Pancreas (tissue), 10 donors: ENCODE results near the gene FRMD4A. TPM values are rescaled to one million over a fixed set of nuclear protein-coding genes. Genes with fewer than 3 reads are reported as not detected.
A peak's percentile ranks its signal among the peaks of the same experiment; 100 is the strongest.

ENCODE experiments used
- ATAC-seq, 4 donors: fragments of 200-7000 bp; cut with Tn5 transposase; one replicate each; pipeline versions ENCODE4 v1.8.0 to v1.9.1; 2020; ENCODE audit warnings: mild to moderate bottlenecking in 4 of 4, moderate library complexity in 4 of 4
- DNase-seq, 6 donors: peaks; one replicate each; pipeline ENCODE4 v3.0.0-alpha.2; 2020
- FAIRE-seq: peaks from 2 replicates; lab custom pipeline; 2012; peaks lifted over from hg19 to GRCh38; lab: Jason Lieb, UNC
- H3K27ac ChIP-seq, 4 donors: fragments of 200-600 bp; sonication (generic); 1 replicate in 3 of 4; 2 replicates in 1 of 4; pipeline versions ENCODE4 v1.5.0 to v1.8.0; 2020
- H3K27me3 ChIP-seq, 4 donors: fragments of 200-600 bp; one replicate each; pipeline ENCODE4 v1.8.0; 2021
- H3K36me3 ChIP-seq, 3 donors: fragments of 200-600 bp; sonication (generic) in 1 of 3; one replicate each; pipeline versions ENCODE4 v1.5.0 to v1.8.0; 2020 to 2021
- H3K4me1 ChIP-seq, 3 donors: fragments of 200-600 bp; one replicate each; pipeline ENCODE4 v1.8.0; 2021
- H3K4me3 ChIP-seq, 4 donors: fragments of 200-600 bp; sonication (generic) in 2 of 4; one replicate each; pipeline versions ENCODE4 v1.5.0 to v1.8.0; 2020 to 2021
- H3K9me3 ChIP-seq, 4 donors: fragments of 200-600 bp; one replicate each; pipeline ENCODE4 v1.8.0; 2021
- CTCF ChIP-seq, 4 donors: fragments of 200-600 bp; sonication (generic) in 3 of 4; IDR thresholded peaks; one replicate each; pipeline versions ENCODE4 v1.5.0 to v1.8.0; 2021; ENCODE audit warnings: antibody characterized with exemption in 4 of 4
- WGBS, 2 donors: extraction: QIAGEN DNeasy Blood & Tissue Kit; methylation state at CpG; one replicate each; pipeline ENCODE4 v1.1.7; 2013; 5-methylcytosine and 5-hydroxymethylcytosine counted together
- intact Hi-C, 3 donors: fragments of 100-400 bp; cut with DNase I; formaldehyde crosslinking; loops; one replicate each; pipeline versions ENCODE4 v1.11.1 to v1.14.2; 2022
- polyA plus RNA-seq, 2 donors: library from polyadenylated mRNA; stranded (reverse); fragments of 200-250 nt; gene quantifications; one replicate each; pipeline ENCODE4 v1.2.3, GENCODE V29; 2013
- total RNA-seq, 6 donors: library from RNA; stranded (reverse); fragmentation: NEBNext Ultra II Directional in 4 of 6; extraction: Animal tissue kit (Norgen Biotek cat#: 25700) in 4 of 6; gene quantifications; one replicate each; pipeline versions ENCODE4 v1.2.1 to v1.2.4, GENCODE V29; 2021 to 2023
- donor health status: healthy with polysubstance abuse.
- donor health status: DM: no; HTN: no; CAD: no; lungs with moderate emphysema.
- donor health status: DM: no; HTN: no; CAD: no.
- donor health status: control.
- donor health status: control.
- donor health status: Bipolar disorder and iron deficiency.
- donor health status: DM: yes; HTN: yes; CAD: no.
- donor health status: DM: no; HTN: no; CAD: no.
- donor health status: DM: no; HTN: no; CAD: no.
- donor health status: DM: yes; HTN: yes; CAD: no.

Gene FRMD4A
- total and polyA plus RNA-seq, 8 donors: 13.5 to 27.5 (median 18.7) TPM

- intact Hi-C loops: loop anchor here in 1 of 3 donors (10.0 kb wide), 1 partner anchor 132 kb away; no protein-coding TSS in a partner anchor
- DNase-seq: no peak
- no peak overlapping the region for H3K4me3 ChIP-seq
- TF ChIP-seq CTCF (IDR thresholded peaks at IDR 0.05): no peak
- 92 to 97% methylated on average over 8 of the region's 8 CpGs for WGBS, 2 donors
- no peaks in the 10 kb centered on the region for H3K4me1 ChIP-seq
- FAIRE-seq: no peak
- no peaks in the 10 kb centered on the region for H3K9me3 ChIP-seq
- H3K36me3 ChIP-seq: no peaks in the 10 kb centered on the region
- no peak overlapping the region for H3K27ac ChIP-seq
- no peaks in the 10 kb centered on the region for H3K27me3 ChIP-seq
- ATAC-seq: no peak
These were observed 4.1 kb downstream of the FRMD4A start for GRCh38 chr10:14326581-14326980.

GRCh38 chr10:14325325-14325955 lies 5.3 kb downstream of the FRMD4A start:
- FAIRE-seq (no peak), DNase-seq (peak in 5 of 6 donors; percentile 30 to 84 (median 76)), ATAC-seq (peak in 2 of 4 donors; percentile 52 to 71)
- no peaks in the 10 kb centered on the region for H3K27me3 ChIP-seq
- no peaks in the 10 kb centered on the region for H3K36me3 ChIP-seq
- H3K4me1 ChIP-seq: no peaks in the 10 kb centered on the region
- no peaks in the 10 kb centered on the region for H3K9me3 ChIP-seq
- peak; percentile 16 to 56 (median 42) for TF ChIP-seq CTCF (IDR thresholded peaks at IDR 0.05)
- no peak overlapping the region for H3K27ac ChIP-seq
- 35 to 54% methylated on average over 4 of the region's 4 CpGs for WGBS, 2 donors
- no peak overlapping the region for H3K4me3 ChIP-seq
- intact Hi-C loops: loop anchor here in 1 of 3 donors (10.0 kb wide), 1 partner anchor 131 kb away; no protein-coding TSS in a partner anchor

- DNase-seq (no peak), ATAC-seq (no peak), FAIRE-seq (no peak)
- no peaks in the 10 kb centered on the region for H3K9me3 ChIP-seq
- no peaks in the 10 kb centered on the region for H3K36me3 ChIP-seq
- H3K4me1 ChIP-seq: no peaks in the 10 kb centered on the region
- H3K27me3 ChIP-seq: no peaks in the 10 kb centered on the region
- no peak overlapping the region for H3K27ac ChIP-seq
- H3K4me3 ChIP-seq: no peak overlapping the region
- WGBS, 2 donors: 74% methylated on average over 5 of the region's 5 CpGs
- intact Hi-C loops: loop anchor here in 1 of 3 donors (10.0 kb wide), 1 partner anchor 128 kb away; no protein-coding TSS in a partner anchor
- TF ChIP-seq CTCF (IDR thresholded peaks at IDR 0.05): no peak
These were observed 8.1 kb downstream of the FRMD4A start for GRCh38 chr10:14322526-14323188.

GRCh38 chr10:14318007-14318406 lies 12.7 kb downstream of the FRMD4A start:
- Histone ChIP-seq H3K4me3 (no peak overlapping the region), H3K4me1 (no peaks in the 10 kb centered on the region), H3K27ac (no peak overlapping the region), H3K27me3 (no peaks in the 10 kb centered on the region), H3K9me3 (no peaks in the 10 kb centered on the region), H3K36me3 (no peaks in the 10 kb centered on the region)
- no peak for FAIRE-seq
- no peak for TF ChIP-seq CTCF (IDR thresholded peaks at IDR 0.05)
- WGBS, 2 donors: 86% methylated on average over 1 of the region's 1 CpG
- no peak for DNase-seq
- ATAC-seq: no peak
- intact Hi-C loops: no loop called here

GRCh38 chr10:14312014-14312413 lies 18.7 kb downstream of the FRMD4A start:
- WGBS, 2 donors: 85 to 86% methylated on average over 4 of the region's 4 CpGs
- no peak overlapping the region for H3K27ac ChIP-seq
- intact Hi-C loops: no loop called here

More at GRCh38 chr10:14312014-14312413, 18.7 kb downstream of the FRMD4A start:
- DNase-seq (no peak), FAIRE-seq (no peak), ATAC-seq (peak in 1 of 4 donors; percentile 33)
- Histone ChIP-seq H3K9me3 (no peaks in the 10 kb centered on the region), H3K4me1 (no peaks in the 10 kb centered on the region), H3K36me3 (no peaks in the 10 kb centered on the region), H3K4me3 (no peak overlapping the region), H3K27me3 (no peaks in the 10 kb centered on the region)
- no peak for TF ChIP-seq CTCF (IDR thresholded peaks at IDR 0.05)
